K562 (cell line): ENCODE data around the gene SGPL1.

Experiments
- GTF2F1 ChIP-seq: IDR thresholded peaks from 2 replicates; pipeline ENCODE4 v1.6.1; 2011; ENCODE audit warnings: low read depth, low read length, improper control_type of control experiment
- HMGN3 ChIP-seq: IDR thresholded peaks from 2 replicates; pipeline ENCODE4 v1.6.1; 2011; ENCODE audit warnings: borderline replicate concordance, low read depth, mild to moderate bottlenecking, mixed read lengths, low read length; ENCODE audit not compliant: insufficient read length; ENCODE audit errors: extremely low read depth

DNA sequence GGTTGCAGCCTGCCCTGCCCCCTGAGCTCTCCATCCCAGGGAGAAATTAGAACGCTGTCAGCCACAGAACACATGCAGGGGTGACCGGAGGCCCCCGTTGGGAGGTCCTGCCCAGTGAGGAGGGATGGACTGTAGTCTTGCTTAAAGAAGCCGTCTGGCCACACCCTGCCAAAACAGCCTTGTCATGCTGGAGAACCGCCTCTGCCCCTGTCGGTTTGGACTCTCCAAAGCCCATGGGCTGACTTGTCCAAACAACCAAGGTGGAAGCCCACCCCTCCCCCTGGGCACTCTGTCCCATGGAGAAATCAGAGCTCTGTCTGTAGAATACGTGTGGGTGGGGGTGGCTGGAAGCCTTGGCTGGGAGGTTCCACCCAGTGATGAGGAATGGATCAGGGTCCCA lies 17.9 kb upstream of the SGPL1 start:
- TF ChIP-seq HMGN3 (no peak), GTF2F1 (no peak)
